Endothelial cell of umbilical vein (primary cell): Measurements from ENCODE around the gene TOPAZ1. TPM values are rescaled to one million over a fixed set of nuclear protein-coding genes. Genes with fewer than 3 reads are reported as not detected.

Experiments
- BruUV-seq: library from RNA; stranded (reverse); fragments of 400-500 nt; replicated peaks from 2 replicates; lab custom pipeline; 2021; lab: Mats Ljungman, UMichigan
- CTCF ChIA-PET: fragments of 300-600, 350-600 bp; sonication (Branson Sonifier 250); formaldehyde crosslinking; loops from one replicate; lab custom pipeline; 2021; ENCODE audit warnings: antibody characterized with exemption, inconsistent platforms; lab: Charles Lee
- POLR2A ChIA-PET: fragments of 300-600, 350-600 bp; sonication (Branson Sonifier 250); formaldehyde crosslinking; loops from one replicate; lab custom pipeline; 2021; ENCODE audit warnings: antibody characterized with exemption, inconsistent platforms; lab: Charles Lee
- DNase-seq: peaks from one replicate; pipeline ENCODE4 v3.0.0-alpha.2; 2011; ENCODE audit warnings: low read depth, low spot score
- FAIRE-seq: peaks from 2 replicates; lab custom pipeline; 2011; peaks lifted over from hg19 to GRCh38; lab: Jason Lieb, UNC
- H2AFZ ChIP-seq: 2 replicates; pipeline ENCODE4 v1.6.0; 2012; ENCODE audit warnings: low read depth, low read length, control low read depth, inconsistent platforms
- H3K27ac ChIP-seq: 2 replicates; pipeline ENCODE4 v1.5.1; 2011; ENCODE audit warnings: low read depth, mild to moderate bottlenecking, control low read depth, low read length, moderate library complexity; ENCODE audit not compliant: insufficient read depth
- H3K27me3 ChIP-seq, 2 experiments: 2 replicates each; pipeline versions ENCODE4 v1.6.0 to v1.6.1; 2011; ENCODE audit warnings: low read length in 2 of 2, mixed read lengths in 1 of 2; ENCODE audit not compliant: control insufficient read depth in 2 of 2, insufficient read depth in 2 of 2
- H3K36me3 ChIP-seq, 2 experiments: 2 replicates in 1 of 2; 3 replicates in 1 of 2; pipeline ENCODE4 v1.5.1; 2011; ENCODE audit warnings: low read length in 2 of 2, mild to moderate bottlenecking in 1 of 2, moderate library complexity in 1 of 2; ENCODE audit not compliant: control insufficient read depth in 2 of 2, insufficient read depth in 2 of 2; ENCODE audit errors: extremely low read depth in 1 of 2
- H3K4me1 ChIP-seq: 3 replicates; pipeline ENCODE4 v1.5.1; 2011; ENCODE audit warnings: mild to moderate bottlenecking, low read length; ENCODE audit not compliant: control insufficient read depth, insufficient read depth; ENCODE audit errors: extremely low read depth
- H3K4me2 ChIP-seq: 2 replicates; pipeline ENCODE4 v1.6.1; 2011; ENCODE audit warnings: low read length, control low read depth, mixed read lengths; ENCODE audit not compliant: insufficient read depth
- H3K4me3 ChIP-seq, 3 experiments: fragments of 200-600 bp in 1 of 3; sonication (generic), shearing (Covaris generic) in 1 of 3; replicated peaks in 1 of 3; 2 replicates each; pipeline ENCODE4 v1.5.1; 2011 to 2016; ENCODE audit warnings: control low read depth in 3 of 3, low read length in 3 of 3, mild to moderate bottlenecking in 2 of 3, inconsistent platforms in 1 of 3, low read depth in 1 of 3, moderate library complexity in 1 of 3; ENCODE audit not compliant: insufficient read depth in 1 of 3
- H3K79me2 ChIP-seq: 2 replicates; pipeline ENCODE4 v1.6.0; 2012; ENCODE audit warnings: low read length, inconsistent platforms; ENCODE audit not compliant: control insufficient read depth, insufficient read depth
- H3K9ac ChIP-seq: replicated peaks from 2 replicates; pipeline ENCODE3; 2011; ENCODE audit warnings: low read length, control low read depth; ENCODE audit not compliant: insufficient read depth; ENCODE audit errors: extremely low read depth
- H3K9me1 ChIP-seq: replicated peaks from 3 replicates; pipeline ENCODE4 v1.6.0; 2011; ENCODE audit warnings: mild to moderate bottlenecking, low read length; ENCODE audit not compliant: control insufficient read depth, insufficient read depth; ENCODE audit errors: extremely low read depth
- H3K9me3 ChIP-seq: replicated peaks from 2 replicates; pipeline ENCODE4 v1.5.1; 2012; ENCODE audit warnings: low read length, inconsistent platforms; ENCODE audit not compliant: control insufficient read depth, insufficient read depth
- H4K20me1 ChIP-seq: replicated peaks from 2 replicates; pipeline ENCODE3; 2011; ENCODE audit warnings: mild to moderate bottlenecking, low read length; ENCODE audit not compliant: control insufficient read depth, insufficient read depth; ENCODE audit errors: extremely low read depth
- CTCF ChIP-seq, 2 donors: IDR thresholded peaks; 1 replicate in 1 of 2; 2 replicates in 1 of 2; pipeline ENCODE4 v1.5.1; 2011; ENCODE audit warnings: low read length in 2 of 2, mild to moderate bottlenecking in 2 of 2, moderate library complexity in 2 of 2, control low read depth in 1 of 2, inconsistent platforms in 1 of 2, low read depth in 1 of 2; ENCODE audit not compliant: insufficient read depth in 1 of 2; ENCODE audit errors: extremely low read depth in 1 of 2
- EZH2 ChIP-seq: IDR thresholded peaks from 2 replicates; pipeline ENCODE4 v1.6.1; 2012; ENCODE audit warnings: borderline replicate concordance, low read depth, mild to moderate bottlenecking, moderate library complexity, low read length, inconsistent platforms; ENCODE audit not compliant: severe bottlenecking
- FOS ChIP-seq: IDR thresholded peaks from 2 replicates; pipeline ENCODE4 v1.6.1; 2011; ENCODE audit warnings: mild to moderate bottlenecking, low read length, moderate library complexity, borderline replicate concordance; ENCODE audit not compliant: insufficient read depth
- GATA2 ChIP-seq: IDR thresholded peaks from 2 replicates; pipeline ENCODE4 v1.7.0; 2011; ENCODE audit warnings: low read depth, mild to moderate bottlenecking, moderate library complexity, mixed read lengths, low read length; ENCODE audit not compliant: insufficient read length, insufficient read depth
- JUN ChIP-seq: IDR thresholded peaks from 2 replicates; pipeline ENCODE4 v1.6.1; 2011; ENCODE audit warnings: borderline replicate concordance, low read depth; ENCODE audit not compliant: insufficient read length, insufficient read depth
- MAX ChIP-seq: IDR thresholded peaks from 2 replicates; pipeline ENCODE4 v1.6.1; 2011; ENCODE audit not compliant: insufficient read depth, insufficient read length
- MYC ChIP-seq: IDR thresholded peaks from one replicate; pipeline ENCODE4 v1.6.1; 2011; ENCODE audit warnings: mild to moderate bottlenecking, low read depth, low read length
- POLR2A ChIP-seq: IDR thresholded peaks from 2 replicates; pipeline ENCODE4 v1.6.1; 2012; ENCODE audit warnings: low read depth, mild to moderate bottlenecking, control low read depth, low read length
- POLR2AphosphoS5 ChIP-seq: IDR thresholded peaks from 2 replicates; pipeline ENCODE4 v1.6.1; 2012; ENCODE audit warnings: low read depth, mild to moderate bottlenecking, control low read depth, low read length, moderate library complexity; ENCODE audit not compliant: insufficient read depth
- dilution Hi-C: fragments of 300-500 bp; cut with MboI; formaldehyde crosslinking; loops from one replicate; pipeline ENCODE4 v1.15.0; 2019; ENCODE audit warnings: low sequenced_read_pairs; ENCODE audit not compliant: extremely low pct_ligation_motif_present
- intact Hi-C: fragments of 100-400 bp; cut with micrococcal nuclease; formaldehyde crosslinking; loops from one replicate; pipeline ENCODE4 v1.10.0; 2022
- polyA plus RNA-seq, 4 experiments: library from polyadenylated mRNA; depleted of rRNA in 3 of 4; stranded (reverse) in 3 of 4; unstranded in 1 of 4; fragments of >200 nt; gene quantifications; 2 replicates each; pipeline versions ENCODE4 v1.2.1 to v1.2.3, GENCODE V29; 2011 to 2012; ENCODE audit warnings: missing spikeins in 1 of 4
- total RNA-seq: library from RNA; stranded (reverse); gene quantifications from 2 replicates; pipeline ENCODE4 v1.2.3, GENCODE V29; 2021

Gene TOPAZ1
- total and polyA plus RNA-seq, 2 donors (not counting 3 experiments of a cell fraction or from before 2014, with no cell fraction given) = not detected

- CTCF ChIA-PET = interaction anchor here (3.8 kb wide), 1 partner anchor 15 kb away, joined by 31 read pairs; no protein-coding TSS in a partner anchor
- dilution Hi-C loops = no loop called here
- Histone ChIP-seq H3K27me3 (no peaks in the 10 kb centered on the region), H3K9me3 (no peaks in the 10 kb centered on the region), H2AFZ (no peak overlapping the region), H3K4me3 (no peak overlapping the region), H3K36me3 (no peaks in the 10 kb centered on the region), H3K79me2 (no peaks in the 10 kb centered on the region), H4K20me1 (no peaks in the 10 kb centered on the region), H3K27ac (no peak overlapping the region), H3K4me1 (peaks cover 12% of the 10 kb centered on the region), H3K9me1 (no peaks in the 10 kb centered on the region), H3K9ac (no peak overlapping the region), H3K4me2 (no peak overlapping the region)
- FAIRE-seq = no peak
- POLR2A ChIA-PET = no interaction called here
- intact Hi-C loops = loop anchor here (5.0 kb wide), 3 partner anchors 485 to 950 kb away; partner anchors contain the start of genes ABHD5 and SNRK
- DNase-seq = no peak
- TF ChIP-seq JUN = no peak
- no peak for TF ChIP-seq POLR2AphosphoS5
- TF ChIP-seq EZH2 = no peak
- no peak for TF ChIP-seq GATA2
- TF ChIP-seq CTCF (IDR thresholded peaks at IDR 0.05; ENCODE audit: extremely low read depth in 1 of 2, insufficient read depth in 1 of 2, low read depth in 1 of 2, low read length in 2 of 2) = no peak
- no peak for TF ChIP-seq FOS
- no peak for TF ChIP-seq MAX
- no peak for TF ChIP-seq MYC
- no peak for TF ChIP-seq POLR2A
- BruUV-seq = no TSS peak
Observed at GRCh38 chr3:44237665-44238064, 4.0 kb upstream of the TOPAZ1 start.
